Adrenal gland (tissue), 12 donors: Measurements from ENCODE around the gene RHOA. TPM values are rescaled to one million over a fixed set of nuclear protein-coding genes. Genes with fewer than 3 reads are reported as not detected.
"Not testable (repeated sequence)": the region's sequence is repeated elsewhere in the genome, so short reads cannot be mapped to it uniquely, and the experiment has no call there.

Source experiments
- DNase-seq, 7 donors: peaks; one replicate each; pipeline ENCODE4 v3.0.0-alpha.2; 2019 to 2020
- H3K27ac ChIP-seq, 5 donors: fragments of 200-600 bp; sonication (generic) in 4 of 5; 1 replicate in 3 of 5; 2 replicates in 2 of 5; pipeline versions ENCODE4 v1.5.1 to v1.8.0; 2016 to 2020; ENCODE audit warnings: mild to moderate bottlenecking in 1 of 5
- H3K27me3 ChIP-seq: fragments of 200-600 bp; 2 replicates; pipeline ENCODE4 v1.8.0; 2021
- H3K36me3 ChIP-seq, 2 donors: fragments of 200-600 bp; replicated peaks in 1 of 2; 1 replicate in 1 of 2; 2 replicates in 1 of 2; pipeline versions ENCODE4 v1.5.1 to v1.8.0; 2018 to 2022
- H3K4me1 ChIP-seq, 2 donors: fragments of 200-600 bp; replicated peaks in 1 of 2; 1 replicate in 1 of 2; 2 replicates in 1 of 2; pipeline versions ENCODE4 v1.5.1 to v1.8.0; 2018 to 2021
- H3K4me3 ChIP-seq, 4 donors: fragments of 200-600 bp; sonication (generic) in 3 of 4; one replicate each; pipeline ENCODE4 v1.5.1; 2016 to 2018
- H3K9me3 ChIP-seq, 3 donors: fragments of 200-600 bp; sonication (generic) in 1 of 3; replicated peaks in 1 of 3; 1 replicate in 2 of 3; 2 replicates in 1 of 3; pipeline versions ENCODE4 v1.5.1 to v1.8.0; 2016 to 2021
- POLR2A ChIP-seq, 2 donors: fragments of 450-650 bp; IDR thresholded peaks; one replicate each; pipeline ENCODE4 v1.6.1; 2017; ENCODE audit warnings: antibody characterized with exemption in 2 of 2, mild to moderate bottlenecking in 2 of 2, moderate library complexity in 1 of 2
- WGBS, 4 donors: extraction: QIAGEN DNeasy Blood & Tissue Kit in 2 of 4; methylation state at CpG; one replicate each; pipeline versions ENCODE4 v1.1.5 to v1.1.7; 2013 to 2017; 5-methylcytosine and 5-hydroxymethylcytosine counted together
- intact Hi-C, 2 donors: fragments of 100-400 bp; cut with DNase I; formaldehyde crosslinking; loops; one replicate each; pipeline versions ENCODE4 v1.14.1 to v1.15.0; 2022 to 2023
- polyA plus RNA-seq, 3 donors: library from polyadenylated mRNA; stranded (reverse); fragments of 200-250 nt in 2 of 3; fragments of 350-450 nt in 1 of 3; fragmentation: Illumina TruSeq in 1 of 3; extraction: RNeasy Lipid Tissue Mini Kit (QIAGEN cat#74804) in 1 of 3; gene quantifications; one replicate each; pipeline ENCODE4 v1.2.3, GENCODE V29; 2013 to 2014
- total RNA-seq, 9 donors: library from RNA; depleted of rRNA in 4 of 9; stranded (reverse); fragments of >200 nt in 4 of 9; fragments of 120-200 nt in 1 of 9; fragmentation: NEBNext Ultra II Directional in 1 of 9; extraction: Animal tissue kit (Norgen Biotek cat#: 25700) in 1 of 9; gene quantifications; one replicate each; pipeline versions ENCODE4 v1.1.0 to v1.2.4, GENCODE V29; 2013 to 2023
- TF ChIP-seq, protein P1 (sequence below), 6 experiments: fragments of 450-650 bp in 4 of 6; fragments of 200-600 bp in 2 of 6; sonication (generic) in 1 of 6; IDR thresholded peaks; 1 replicate in 5 of 6; 2 replicates in 1 of 6; pipeline versions ENCODE4 v1.5.1 to v1.8.0; 2016 to 2021; ENCODE audit warnings: antibody characterized with exemption in 6 of 6, mild to moderate bottlenecking in 2 of 6, moderate library complexity in 1 of 6
- donor health status: healthy with polysubstance abuse.
- donor health status: Bipolar disorder and iron deficiency.
- donor health status: DM: yes; HTN: yes; CAD: no.
- donor health status: DM: no; HTN: no; CAD: no.
- donor health status: DM: no; HTN: no; CAD: no.
- donor health status: DM: yes; HTN: yes; CAD: no.

RHOA gene
- total and polyA plus RNA-seq, 12 donors = 185 to 913 (median 429) TPM

DNA sequence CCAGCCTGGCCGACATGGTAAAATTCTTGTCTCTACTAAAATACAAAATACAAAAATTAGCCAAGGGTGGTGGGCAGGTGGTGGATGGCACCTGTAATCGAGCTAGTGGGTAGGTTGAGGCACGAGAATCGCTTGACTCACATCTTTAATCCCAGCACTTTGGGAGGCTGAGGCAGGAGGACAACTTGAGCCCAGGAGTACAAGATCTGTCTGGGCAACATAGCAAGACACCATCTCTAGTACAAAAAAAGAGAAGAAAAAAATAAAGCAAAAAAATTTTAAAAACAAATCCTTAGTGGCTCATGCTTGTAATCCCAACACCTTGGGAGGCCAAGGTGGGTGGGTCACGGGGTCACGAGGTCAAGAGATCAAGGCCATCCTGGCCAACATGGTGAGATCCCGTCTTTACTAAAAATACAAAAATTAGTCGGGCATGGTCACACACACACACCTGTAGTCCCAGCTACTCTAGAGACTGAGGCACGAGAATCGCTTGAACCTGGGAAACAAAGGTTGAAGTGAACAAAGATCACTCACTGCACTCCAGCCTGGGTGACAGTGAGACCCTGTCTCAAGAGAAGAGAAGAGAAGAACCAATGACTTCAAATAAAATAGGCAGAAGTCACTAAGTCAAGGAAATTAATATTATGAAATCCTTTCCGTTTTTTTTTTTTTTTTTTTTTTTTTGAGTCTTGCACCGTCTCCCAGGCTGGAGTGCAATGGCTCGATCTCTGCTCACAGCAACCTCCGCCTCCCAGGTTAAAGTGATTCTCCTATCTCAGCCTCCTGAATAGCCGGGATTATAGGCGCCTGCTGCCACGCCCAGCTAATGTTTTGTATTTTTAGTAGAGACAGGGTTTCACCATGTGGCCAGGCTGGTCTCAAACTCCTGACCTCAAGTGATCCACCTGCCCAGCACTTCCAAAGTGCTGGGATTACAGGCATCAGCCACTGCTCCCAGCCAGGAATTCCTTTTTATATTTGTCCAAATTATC lies 4.9 kb downstream of the RHOA start:
- H3K4me1 ChIP-seq = peaks cover 24 to 55% of the 10 kb centered on the region in 2 donors
- no peaks in the 10 kb centered on the region for H3K27me3 ChIP-seq
- 47 to 53% (median 51%) methylated on average over 16 to 17 of the region's 17 CpGs for WGBS, 4 donors
- H3K4me3 ChIP-seq = no peak overlapping the region
- intact Hi-C loops = loop anchor here (5.0 to 10.0 kb wide), 2 partner anchors 45 to 52 kb away; partner anchors contain the start of gene GPX1 (in 1 of the 2)
- peak overlapping the region; percentile 21 to 48 (median 28) for H3K27ac ChIP-seq
- DNase-seq = no peak
- TF ChIP-seq POLR2A (IDR thresholded peaks at IDR 0.05) = no peak
- TF ChIP-seq, protein P1, sequence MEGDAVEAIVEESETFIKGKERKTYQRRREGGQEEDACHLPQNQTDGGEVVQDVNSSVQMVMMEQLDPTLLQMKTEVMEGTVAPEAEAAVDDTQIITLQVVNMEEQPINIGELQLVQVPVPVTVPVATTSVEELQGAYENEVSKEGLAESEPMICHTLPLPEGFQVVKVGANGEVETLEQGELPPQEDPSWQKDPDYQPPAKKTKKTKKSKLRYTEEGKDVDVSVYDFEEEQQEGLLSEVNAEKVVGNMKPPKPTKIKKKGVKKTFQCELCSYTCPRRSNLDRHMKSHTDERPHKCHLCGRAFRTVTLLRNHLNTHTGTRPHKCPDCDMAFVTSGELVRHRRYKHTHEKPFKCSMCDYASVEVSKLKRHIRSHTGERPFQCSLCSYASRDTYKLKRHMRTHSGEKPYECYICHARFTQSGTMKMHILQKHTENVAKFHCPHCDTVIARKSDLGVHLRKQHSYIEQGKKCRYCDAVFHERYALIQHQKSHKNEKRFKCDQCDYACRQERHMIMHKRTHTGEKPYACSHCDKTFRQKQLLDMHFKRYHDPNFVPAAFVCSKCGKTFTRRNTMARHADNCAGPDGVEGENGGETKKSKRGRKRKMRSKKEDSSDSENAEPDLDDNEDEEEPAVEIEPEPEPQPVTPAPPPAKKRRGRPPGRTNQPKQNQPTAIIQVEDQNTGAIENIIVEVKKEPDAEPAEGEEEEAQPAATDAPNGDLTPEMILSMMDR (IDR thresholded peaks at IDR 0.05) = no peak
- no peaks in the 10 kb centered on the region for H3K36me3 ChIP-seq
- no peaks in the 10 kb centered on the region for H3K9me3 ChIP-seq

DNA sequence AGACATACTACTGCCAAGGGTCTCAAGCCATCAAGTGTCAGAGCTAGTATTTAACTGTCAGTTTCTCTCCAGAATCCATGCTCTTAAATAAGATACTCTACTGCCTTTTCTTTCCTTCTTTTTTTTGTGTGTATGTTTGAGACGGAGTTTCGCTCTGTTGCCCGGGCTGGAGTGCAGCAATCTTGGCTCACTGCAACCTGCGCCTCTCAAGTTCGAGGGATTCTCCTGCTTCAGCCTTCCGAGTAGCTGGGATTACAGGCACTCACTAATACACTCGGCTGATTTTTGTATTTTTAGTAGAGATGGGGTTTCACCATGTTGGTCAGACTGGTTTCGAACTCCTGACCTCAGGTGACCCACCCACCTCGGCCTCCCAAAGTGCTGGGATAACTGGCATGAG lies 6.2 kb downstream of the RHOA start:
- 47 to 54% (median 50%) methylated on average over 9 of the region's 9 CpGs for WGBS, 4 donors
- peaks cover 26 to 60% of the 10 kb centered on the region in 2 donors for H3K4me1 ChIP-seq
- H3K9me3 ChIP-seq, DNase-seq, H3K27me3 ChIP-seq, H3K36me3 ChIP-seq, H3K4me3 ChIP-seq: not testable (repeated sequence)
- intact Hi-C loops = loop anchor here (5.0 to 10.0 kb wide), 2 partner anchors 43 to 51 kb away; partner anchors contain the start of gene GPX1 (in 1 of the 2)
- peak overlapping the region in 3 of 5 donors; percentile 24 to 43 (median 29) for H3K27ac ChIP-seq

DNA sequence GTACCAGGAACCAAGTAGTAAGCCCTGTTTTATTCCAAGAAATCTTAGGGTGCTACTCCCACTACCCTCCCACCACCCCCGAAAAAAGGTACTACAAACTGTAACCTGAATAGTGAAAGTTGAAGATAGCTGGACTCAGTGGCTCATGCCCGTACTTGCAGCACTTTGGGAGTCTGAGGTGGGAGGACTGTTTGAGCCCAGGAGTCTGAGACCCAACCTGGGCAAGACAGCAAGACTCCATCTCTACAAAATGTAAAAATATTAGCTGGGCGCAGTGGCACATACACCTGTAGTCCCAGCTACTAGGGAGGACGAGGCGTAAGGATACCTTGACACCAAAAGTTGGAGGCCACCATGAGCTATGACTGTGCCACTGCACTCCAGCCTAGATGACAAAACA lies 7.9 kb downstream of the RHOA start:
- intact Hi-C loops = loop anchor here in 1 of 2 donors (10.0 kb wide), 1 partner anchor 49 kb away; the partner anchor contains the start of gene GPX1
- WGBS, 4 donors = 80 to 88% (median 85%) methylated on average over 2 to 5 of the region's 5 CpGs
- Histone ChIP-seq H3K36me3 (peaks cover 0 to 4% of the 10 kb centered on the region in 2 donors), H3K4me1 (peaks cover 23 to 60% of the 10 kb centered on the region in 2 donors), H3K9me3 (no peaks in the 10 kb centered on the region), H3K27ac (no peak overlapping the region), H3K27me3 (no peaks in the 10 kb centered on the region), H3K4me3 (no peak overlapping the region)
- no peak for DNase-seq
- no peak for TF ChIP-seq POLR2A (IDR thresholded peaks at IDR 0.05)
- TF ChIP-seq, protein P1 (IDR thresholded peaks at IDR 0.05) = no peak

DNA sequence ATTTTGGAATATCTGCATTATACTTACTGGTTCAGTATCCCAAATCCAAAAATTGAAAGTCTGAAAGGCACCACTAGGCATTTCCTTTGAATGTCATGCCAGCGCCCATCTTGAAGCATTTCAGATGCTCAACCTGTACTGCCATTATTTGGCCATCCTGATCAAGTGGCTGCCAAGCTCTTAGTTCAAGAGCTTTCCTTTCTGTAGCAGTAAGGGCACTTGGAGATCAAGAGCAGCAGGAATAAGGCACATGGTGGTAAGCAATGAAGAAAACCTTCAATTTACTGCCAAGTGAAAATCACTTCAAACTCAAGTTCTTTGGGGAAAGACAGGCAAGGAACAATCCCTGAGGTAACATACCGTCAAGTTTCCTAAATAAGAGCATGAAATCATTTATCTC lies 10.0 kb downstream of the RHOA start:
- no peak overlapping the region for H3K4me3 ChIP-seq

More for the DNA sequence above, 10.0 kb downstream of the RHOA start:
- Histone ChIP-seq H3K4me1 (peaks cover 17 to 61% of the 10 kb centered on the region in 2 donors), H3K27ac (no peak overlapping the region), H3K9me3 (no peaks in the 10 kb centered on the region), H3K27me3 (no peaks in the 10 kb centered on the region), H3K36me3 (peaks cover 0 to 6% of the 10 kb centered on the region in 2 donors)
- TF ChIP-seq, protein P1 (IDR thresholded peaks at IDR 0.05) = no peak
- TF ChIP-seq POLR2A (IDR thresholded peaks at IDR 0.05) = no peak
- WGBS, 4 donors = 80 to 89% (median 84%) methylated on average over 2 of the region's 2 CpGs
- intact Hi-C loops = loop anchor here in 1 of 2 donors (10.0 kb wide), 1 partner anchor 47 kb away; the partner anchor contains the start of gene GPX1
- DNase-seq = no peak
